NB4 (cell line): ENCODE data around the gene ASGR1.
A peak's percentile ranks its signal among the peaks of the same experiment; 100 is the strongest.

Experiments
- DNase-seq: peaks from one replicate; pipeline ENCODE4 v3.0.0; 2010; ENCODE audit warnings: low read depth
- H3K4me3 ChIP-seq: one replicate; pipeline ENCODE4 v1.5.1; 2011; ENCODE audit warnings: mild to moderate bottlenecking, low read depth, low read length, moderate library complexity
- MYC ChIP-seq: IDR thresholded peaks from 2 replicates; pipeline ENCODE4 v1.6.1; 2011; ENCODE audit warnings: low read depth, low read length
- POLR2A ChIP-seq: IDR thresholded peaks from 2 replicates; pipeline ENCODE4 v1.6.1; 2011; ENCODE audit warnings: mild to moderate bottlenecking; ENCODE audit not compliant: insufficient read length; ENCODE audit errors: extremely low read depth
- TF ChIP-seq, protein P1 (sequence below): IDR thresholded peaks from 2 replicates; pipeline ENCODE4 v1.6.1; 2011; ENCODE audit warnings: low read depth, low read length
- TF ChIP-seq, protein P2 (sequence below): IDR thresholded peaks from one replicate; pipeline ENCODE4 v1.5.1; 2012; ENCODE audit warnings: low read depth, low read length

Gene ASGR1

GRCh38 chr17:7144213-7144612 is 35.0 kb downstream of the ASGR1 start:
- no peak overlapping the region for H3K4me3 ChIP-seq
- TF ChIP-seq POLR2A (no peak), MYC (no peak)
- TF ChIP-seq, protein P1, sequence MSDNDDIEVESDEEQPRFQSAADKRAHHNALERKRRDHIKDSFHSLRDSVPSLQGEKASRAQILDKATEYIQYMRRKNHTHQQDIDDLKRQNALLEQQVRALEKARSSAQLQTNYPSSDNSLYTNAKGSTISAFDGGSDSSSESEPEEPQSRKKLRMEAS = no peak
- TF ChIP-seq, protein P2, sequence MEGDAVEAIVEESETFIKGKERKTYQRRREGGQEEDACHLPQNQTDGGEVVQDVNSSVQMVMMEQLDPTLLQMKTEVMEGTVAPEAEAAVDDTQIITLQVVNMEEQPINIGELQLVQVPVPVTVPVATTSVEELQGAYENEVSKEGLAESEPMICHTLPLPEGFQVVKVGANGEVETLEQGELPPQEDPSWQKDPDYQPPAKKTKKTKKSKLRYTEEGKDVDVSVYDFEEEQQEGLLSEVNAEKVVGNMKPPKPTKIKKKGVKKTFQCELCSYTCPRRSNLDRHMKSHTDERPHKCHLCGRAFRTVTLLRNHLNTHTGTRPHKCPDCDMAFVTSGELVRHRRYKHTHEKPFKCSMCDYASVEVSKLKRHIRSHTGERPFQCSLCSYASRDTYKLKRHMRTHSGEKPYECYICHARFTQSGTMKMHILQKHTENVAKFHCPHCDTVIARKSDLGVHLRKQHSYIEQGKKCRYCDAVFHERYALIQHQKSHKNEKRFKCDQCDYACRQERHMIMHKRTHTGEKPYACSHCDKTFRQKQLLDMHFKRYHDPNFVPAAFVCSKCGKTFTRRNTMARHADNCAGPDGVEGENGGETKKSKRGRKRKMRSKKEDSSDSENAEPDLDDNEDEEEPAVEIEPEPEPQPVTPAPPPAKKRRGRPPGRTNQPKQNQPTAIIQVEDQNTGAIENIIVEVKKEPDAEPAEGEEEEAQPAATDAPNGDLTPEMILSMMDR = no peak
- DNase-seq = no peak

- TF ChIP-seq POLR2A = no peak
- TF ChIP-seq MYC = no peak
- TF ChIP-seq, protein P1 = no peak
- TF ChIP-seq, protein P2 = no peak
- DNase-seq = no peak
Measured at GRCh38 chr17:7141824-7142223, 37.3 kb downstream of the ASGR1 start.

DNA sequence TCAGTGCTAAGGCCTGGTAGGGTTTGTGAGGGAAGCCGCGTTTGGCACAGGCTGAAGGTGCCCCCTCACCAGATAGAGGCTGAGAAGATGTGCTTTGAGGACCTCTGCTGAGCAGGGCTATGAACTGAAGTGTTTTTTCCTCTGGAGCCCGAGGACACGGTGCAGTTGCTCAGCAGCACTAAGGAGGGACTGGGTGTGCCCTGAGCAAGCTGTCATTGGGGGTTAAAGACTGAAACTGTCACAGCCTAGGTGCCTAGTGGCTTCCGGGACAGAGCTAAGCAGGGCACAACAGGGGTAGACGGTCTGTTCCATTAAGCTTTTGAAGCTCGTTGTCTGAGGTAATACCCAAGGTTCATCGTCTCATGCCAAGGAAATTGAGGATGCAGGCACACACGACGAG is 39.8 kb downstream of the ASGR1 start:
- no peak overlapping the region for H3K4me3 ChIP-seq
- no peak for DNase-seq
- TF ChIP-seq, protein P2 = no peak

More at GRCh38 chr17:7141824-7142223, 37.3 kb downstream of the ASGR1 start:
- H3K4me3 ChIP-seq = no peak overlapping the region

GRCh38 chr17:7138800-7139381 is 40.3 kb downstream of the ASGR1 start:
- no peak overlapping the region for H3K4me3 ChIP-seq
- DNase-seq = peak; percentile 22
- TF ChIP-seq POLR2A = no peak
- TF ChIP-seq, protein P2 = no peak
- TF ChIP-seq, protein P1 = no peak
- TF ChIP-seq MYC = no peak

- no peak for DNase-seq
- no peak overlapping the region for H3K4me3 ChIP-seq
- TF ChIP-seq, protein P1 = no peak
- TF ChIP-seq, protein P2 = no peak
- TF ChIP-seq POLR2A = no peak
Measured at GRCh38 chr17:7137171-7137943, 41.8 kb downstream of the ASGR1 start.

DNA sequence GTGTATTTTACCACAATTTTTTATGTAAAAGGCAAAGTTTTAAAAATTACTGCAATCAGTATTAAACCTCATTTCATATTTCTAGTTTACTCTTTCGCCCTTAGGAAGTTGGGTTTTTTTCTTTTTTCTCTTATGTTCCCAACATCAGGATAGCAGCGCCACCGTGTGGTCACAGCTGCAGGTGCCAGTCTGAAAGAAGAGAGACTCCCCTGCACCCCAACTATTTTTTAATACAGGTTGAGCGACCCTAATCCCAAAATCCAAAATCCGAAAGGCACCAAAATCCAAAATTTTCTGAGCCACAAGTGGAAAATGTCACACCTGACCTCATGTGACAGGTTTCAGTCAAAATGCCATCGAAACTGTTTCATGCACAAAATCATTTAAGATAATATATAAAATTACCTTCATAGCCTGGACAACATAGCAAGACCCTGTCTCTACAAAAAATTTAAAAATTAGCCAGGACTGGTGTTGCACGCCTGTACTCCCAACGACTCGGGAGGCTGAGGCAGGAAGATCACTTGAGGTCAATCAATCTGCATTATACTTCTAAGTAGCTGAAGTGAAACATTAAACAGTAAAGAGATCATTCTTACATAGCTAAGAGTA is 42.8 kb downstream of the ASGR1 start:
- TF ChIP-seq, protein P2 = peak; percentile 68
- no peak for TF ChIP-seq POLR2A
- DNase-seq = peak; percentile 73
- no peak overlapping the region for H3K4me3 ChIP-seq
